ENCODE measurements around the gene MARCKS.

DNA sequence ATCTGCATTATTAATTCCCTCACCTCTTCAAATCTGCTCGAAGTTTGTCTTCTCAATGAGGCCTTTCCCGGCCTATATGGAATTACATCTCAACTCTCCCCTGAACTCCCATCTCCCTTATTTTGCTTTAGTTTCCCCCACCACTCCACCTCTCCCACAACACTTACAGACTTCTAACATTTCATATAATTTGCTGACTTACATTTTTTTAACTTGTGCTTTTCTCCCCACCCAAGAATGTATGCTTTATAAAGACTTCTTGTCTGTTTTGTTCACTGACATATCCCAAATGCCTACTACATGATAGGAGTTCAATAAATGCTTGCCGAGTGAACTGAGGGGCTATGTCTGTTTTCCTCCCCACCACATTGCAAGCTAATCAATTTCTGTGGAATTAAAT is 3.9 kb upstream of the MARCKS start:
- TF ChIP-seq POLR2AphosphoS5 (IDR thresholded peaks at IDR 0.05; ENCODE audit: borderline replicate concordance, low read depth, low read length) (no peak), EZH2 (IDR thresholded peaks at IDR 0.05) (no peak)

All from SK-N-MC (cell line).